Measurements from ENCODE around the gene ZC3H4.
"Not testable (repeated sequence)": the region's sequence is repeated elsewhere in the genome, so short reads cannot be mapped to it uniquely, and the experiment has no call there.

The ZC3H4 gene

DNA sequence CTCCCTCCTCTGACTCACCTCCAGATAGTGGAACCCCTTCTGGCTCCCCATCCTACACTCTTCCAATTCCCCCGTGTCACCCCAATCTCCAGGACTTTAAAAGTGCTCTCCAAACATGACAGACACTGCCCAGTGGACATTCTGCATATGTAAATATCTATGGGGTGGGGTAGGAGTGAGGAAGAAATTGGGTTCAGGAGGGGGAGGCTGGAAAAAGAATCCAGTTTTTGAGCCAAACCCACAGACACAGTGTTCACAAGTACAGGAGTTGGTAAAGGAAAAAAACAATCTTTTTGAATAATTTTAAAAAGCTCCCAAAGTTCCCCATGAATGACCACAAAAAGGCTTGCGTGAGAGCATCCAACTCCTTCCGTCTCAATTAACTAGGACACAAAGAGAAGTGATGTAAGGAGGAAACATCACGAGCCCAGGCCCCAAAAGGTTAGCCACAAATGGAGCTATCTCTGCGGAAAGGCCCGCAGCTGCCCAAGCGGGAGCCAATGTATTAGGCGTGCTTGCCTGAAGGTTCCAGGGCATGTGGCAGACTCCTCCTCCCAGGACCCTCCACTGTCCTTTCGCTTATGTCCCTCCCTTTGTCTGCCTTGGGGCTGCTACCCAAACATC is 18.0 kb downstream of the ZC3H4 start:
- TF ChIP-seq GATA1 (IDR thresholded peaks at IDR 0.05; ENCODE audit: low read depth, low read length) = no peak
- no peak for TF ChIP-seq POLR2A (IDR thresholded peaks at IDR 0.05; ENCODE audit: low read length)

DNA sequence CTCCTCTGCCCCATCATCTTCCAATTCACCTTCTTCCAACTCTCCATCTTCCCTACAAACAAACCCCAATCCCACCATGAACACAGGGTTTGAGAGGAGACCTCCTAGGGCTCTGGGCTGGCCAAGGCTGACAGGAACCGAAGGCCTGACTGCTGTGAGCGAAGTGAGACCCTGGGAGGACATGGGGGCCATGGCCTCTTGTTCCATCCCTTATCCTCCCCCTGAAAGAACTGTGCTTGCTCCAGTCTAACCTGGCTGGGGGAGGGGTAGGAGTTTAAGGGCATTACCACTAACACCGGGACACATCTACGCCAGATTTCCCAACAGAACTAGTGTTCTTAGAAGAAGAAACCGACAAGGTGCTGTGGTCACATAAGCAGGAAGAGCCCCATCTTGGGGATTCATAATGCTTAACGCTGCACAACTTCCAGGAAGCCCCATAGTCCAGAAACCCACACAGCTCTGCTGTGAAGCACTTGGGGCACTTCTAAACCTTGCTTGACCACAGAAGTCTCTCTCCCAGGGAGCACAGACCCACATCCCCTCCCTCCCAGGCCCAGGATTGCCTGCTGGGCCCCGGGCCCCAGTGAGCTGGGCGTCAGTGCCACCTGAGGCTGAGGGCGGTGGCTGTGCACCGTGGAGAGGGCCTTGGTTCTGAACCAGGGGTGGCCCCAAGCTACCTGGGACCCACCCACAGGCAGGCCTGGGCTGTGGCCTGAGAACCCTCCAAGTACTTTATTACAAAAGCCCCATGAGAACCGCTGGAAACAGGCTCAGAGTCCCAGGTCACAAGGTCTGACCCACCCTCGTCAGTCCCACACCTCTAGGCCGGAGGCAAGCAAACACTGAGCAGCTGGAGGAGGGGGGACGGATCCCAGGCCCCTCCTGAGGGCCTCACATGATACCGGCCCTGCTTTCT is 18.8 kb downstream of the ZC3H4 start:
- DNase-seq = no peak
- TF ChIP-seq GATA1 (IDR thresholded peaks at IDR 0.05; ENCODE audit: low read depth, low read length) = no peak
- no peak for TF ChIP-seq POLR2A (IDR thresholded peaks at IDR 0.05; ENCODE audit: low read length)

More for the DNA sequence above, 18.0 kb downstream of the ZC3H4 start:
- no peak for DNase-seq

DNA sequence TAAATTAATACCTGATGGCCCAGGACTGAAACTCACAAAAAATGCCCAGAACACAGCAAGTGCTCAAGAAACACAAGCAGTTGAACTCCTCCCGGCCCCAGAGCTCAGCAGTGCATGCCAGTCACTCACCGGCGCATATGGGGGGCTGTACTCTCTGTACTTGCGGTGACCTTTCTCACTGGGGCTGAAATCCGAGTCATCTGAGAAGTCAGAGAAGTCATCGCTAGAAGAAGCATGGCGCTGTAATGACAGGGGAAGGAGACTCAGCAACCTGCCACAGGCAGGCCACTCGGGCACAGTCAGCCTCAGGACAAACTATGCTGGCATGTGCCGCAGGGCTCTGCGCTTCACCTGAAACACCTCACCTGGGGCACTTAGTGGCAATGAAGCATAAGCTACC is 19.7 kb downstream of the ZC3H4 start:
- no peak for DNase-seq
- no peak for TF ChIP-seq POLR2A (IDR thresholded peaks at IDR 0.05; ENCODE audit: low read length)
- no peak for TF ChIP-seq GATA1 (IDR thresholded peaks at IDR 0.05; ENCODE audit: low read depth, low read length)

DNA sequence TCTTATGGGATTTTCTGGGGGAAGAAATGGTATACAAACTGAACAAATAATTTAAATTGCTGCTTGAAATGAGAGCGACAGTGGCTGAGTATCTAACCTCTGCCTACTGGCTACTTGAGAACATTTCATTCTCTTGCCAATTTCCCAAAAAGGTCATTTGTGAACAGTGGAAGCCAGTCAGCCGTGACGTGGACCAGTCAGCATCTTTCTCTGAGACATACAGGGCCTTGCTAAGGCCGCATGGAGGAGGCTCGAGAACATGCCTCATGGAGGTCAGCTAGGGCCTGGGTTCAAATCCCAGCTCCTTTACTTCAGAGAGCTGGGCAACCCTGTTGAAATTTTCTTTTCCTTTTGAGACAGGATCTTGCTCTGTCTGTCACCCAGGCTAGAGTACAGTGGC is 20.3 kb downstream of the ZC3H4 start:
- DNase-seq = no peak

DNA sequence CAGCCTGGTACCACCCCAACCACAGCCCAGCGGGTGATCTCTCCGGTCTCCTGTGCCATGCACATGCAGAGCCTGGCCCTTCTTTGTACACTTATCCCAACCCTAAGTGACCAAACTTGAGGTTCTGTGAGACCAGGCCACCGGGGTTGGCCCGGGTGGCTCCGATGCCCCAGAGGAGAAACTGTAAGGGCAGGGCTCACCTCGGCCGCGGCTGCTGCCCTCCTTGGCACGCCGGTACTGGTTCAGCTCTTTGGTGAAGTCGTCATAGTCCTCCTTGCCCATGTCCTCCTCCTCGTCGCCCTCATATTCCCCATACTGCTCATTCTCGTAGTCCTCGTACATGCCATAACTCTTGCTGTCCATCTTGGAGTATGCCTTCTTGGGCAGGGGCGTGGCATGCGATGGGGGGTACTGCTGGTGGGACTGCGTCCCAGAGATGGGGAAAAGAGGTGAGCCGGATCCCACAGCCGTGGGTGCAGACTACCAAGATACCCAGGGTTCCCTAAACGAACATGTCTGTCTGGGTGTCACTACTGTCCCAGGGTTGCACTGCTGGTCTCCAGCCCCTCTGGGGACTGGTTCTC is 23.7 kb downstream of the ZC3H4 start:
- TF ChIP-seq POLR2A (IDR thresholded peaks at IDR 0.05; ENCODE audit: low read length) (no peak), GATA1 (IDR thresholded peaks at IDR 0.05; ENCODE audit: low read depth, low read length) (no peak)
- DNase-seq = no peak

More for the DNA sequence above, 20.3 kb downstream of the ZC3H4 start:
- no peak for TF ChIP-seq POLR2A (IDR thresholded peaks at IDR 0.05; ENCODE audit: low read length)
- TF ChIP-seq GATA1 (IDR thresholded peaks at IDR 0.05; ENCODE audit: low read depth, low read length) = no peak

DNA sequence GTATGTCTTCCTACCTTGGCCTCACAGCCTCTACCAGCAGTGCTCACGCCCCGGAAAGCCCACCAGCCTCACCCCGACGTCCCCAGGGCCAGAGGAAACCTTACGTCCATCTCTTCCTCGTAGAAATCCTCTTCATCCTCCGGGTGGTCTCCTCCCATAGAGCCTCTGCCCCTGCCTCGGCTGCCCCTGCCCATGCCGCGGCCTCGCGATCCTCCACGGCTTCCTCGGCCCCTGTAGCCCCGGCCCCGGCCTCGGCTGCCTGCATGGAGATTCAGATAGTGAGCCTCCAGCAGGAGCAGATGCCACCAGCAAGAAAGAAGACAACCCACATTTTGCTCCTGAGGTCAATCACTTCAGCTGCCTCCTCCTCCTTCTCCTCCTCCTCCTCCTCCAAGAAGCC is 27.3 kb downstream of the ZC3H4 start:
- no peak for TF ChIP-seq POLR2A (IDR thresholded peaks at IDR 0.05; ENCODE audit: low read length)
- TF ChIP-seq GATA1 (IDR thresholded peaks at IDR 0.05; ENCODE audit: low read depth, low read length) = no peak
- no peak for DNase-seq

DNA sequence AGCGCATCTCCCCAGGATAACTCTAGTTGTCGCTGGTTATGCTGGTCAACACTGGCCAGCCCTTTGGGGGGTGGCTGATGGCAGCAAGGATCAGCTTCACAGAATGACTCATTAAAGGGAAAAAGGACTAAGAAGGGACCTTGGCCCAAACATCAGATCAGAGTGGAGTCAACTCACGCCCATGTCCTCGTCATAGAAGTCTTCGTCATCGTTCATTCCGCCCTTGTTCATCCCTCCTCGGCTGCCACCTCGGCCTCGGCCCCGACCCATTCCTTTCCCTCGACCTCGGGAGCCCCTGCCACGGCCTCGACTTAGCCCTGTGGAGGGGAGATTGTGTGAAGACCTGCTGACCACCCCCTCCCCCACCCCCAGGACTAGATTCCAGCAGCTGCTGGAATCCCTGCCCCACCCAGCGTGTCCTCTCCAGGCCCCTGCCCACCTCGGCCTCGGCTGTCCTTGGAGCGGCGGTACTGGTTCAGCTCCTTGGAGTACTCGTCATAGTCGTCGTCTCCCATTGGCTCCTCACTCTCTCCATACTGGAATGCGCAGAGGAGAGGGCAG is 28.6 kb downstream of the ZC3H4 start:
- DNase-seq = no peak
- TF ChIP-seq GATA1 (IDR thresholded peaks at IDR 0.05; ENCODE audit: low read depth, low read length) (no peak), POLR2A (IDR thresholded peaks at IDR 0.05; ENCODE audit: low read length) (no peak)

DNA sequence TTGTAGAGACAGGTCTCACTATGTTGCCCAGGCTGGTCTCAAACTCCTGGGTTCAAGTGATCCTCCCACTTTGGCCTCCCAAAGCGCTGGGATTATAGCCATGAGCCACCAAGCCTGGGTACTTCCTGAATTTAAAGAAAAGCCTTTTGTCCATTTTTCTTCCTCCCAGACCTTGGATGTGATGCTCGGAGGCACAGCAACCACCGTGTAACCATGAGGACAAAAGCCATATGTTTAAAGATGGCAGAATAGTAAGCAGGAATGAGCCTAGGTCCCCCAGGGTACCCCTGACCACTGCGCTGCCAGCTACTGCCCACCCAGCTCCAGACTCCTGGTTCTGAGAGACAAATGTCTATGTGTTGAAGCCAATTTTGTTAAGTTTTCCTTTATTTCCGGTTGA is 31.1 kb downstream of the ZC3H4 start:
- TF ChIP-seq POLR2A (IDR thresholded peaks at IDR 0.05; ENCODE audit: low read length) (no peak), GATA1 (IDR thresholded peaks at IDR 0.05; ENCODE audit: low read depth, low read length) (no peak)
- no peak for DNase-seq

DNA sequence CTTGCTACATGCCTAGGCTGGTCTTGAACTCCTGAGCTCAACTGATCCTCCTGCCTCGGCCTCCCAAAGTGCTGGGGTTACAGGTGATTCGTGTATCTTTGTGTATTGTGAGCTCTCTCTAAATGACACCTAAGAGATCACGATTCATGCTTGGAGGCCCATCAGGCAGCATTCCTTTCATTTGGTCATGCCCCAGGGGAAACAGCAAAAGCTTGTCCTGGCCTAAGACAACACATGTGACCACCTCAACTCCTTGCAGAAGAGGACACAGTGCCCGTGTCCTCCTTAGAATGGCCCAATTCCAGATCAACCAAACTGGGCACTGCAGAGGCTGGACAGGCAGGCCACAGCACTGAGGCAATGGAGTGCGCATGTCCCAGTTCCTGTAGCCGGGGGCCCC is 32.5 kb downstream of the ZC3H4 start:
- no peak for DNase-seq
- TF ChIP-seq POLR2A (IDR thresholded peaks at IDR 0.05; ENCODE audit: low read length) (no peak), GATA1 (IDR thresholded peaks at IDR 0.05; ENCODE audit: low read depth, low read length) (no peak)

DNA sequence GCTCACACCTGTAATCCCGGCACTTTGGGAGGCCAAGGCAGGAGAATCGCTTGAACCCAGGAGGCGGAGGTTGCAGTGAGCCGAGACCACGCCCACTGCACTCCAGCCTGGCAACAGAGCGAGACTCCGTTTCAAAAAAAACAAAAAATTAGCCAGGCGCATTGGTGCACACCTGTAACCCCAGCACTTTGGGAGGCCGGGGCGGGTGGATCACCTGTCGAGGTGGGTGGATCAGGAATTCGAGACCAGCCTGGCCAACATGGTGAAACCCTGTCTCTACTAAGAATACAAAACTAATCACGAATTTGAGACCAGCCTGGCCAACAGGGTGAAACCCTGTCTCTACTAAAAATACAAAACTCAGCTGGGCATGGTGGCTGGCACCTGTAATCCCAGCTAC is 35.2 kb downstream of the ZC3H4 start:
- DNase-seq = not testable (repeated sequence)

DNA sequence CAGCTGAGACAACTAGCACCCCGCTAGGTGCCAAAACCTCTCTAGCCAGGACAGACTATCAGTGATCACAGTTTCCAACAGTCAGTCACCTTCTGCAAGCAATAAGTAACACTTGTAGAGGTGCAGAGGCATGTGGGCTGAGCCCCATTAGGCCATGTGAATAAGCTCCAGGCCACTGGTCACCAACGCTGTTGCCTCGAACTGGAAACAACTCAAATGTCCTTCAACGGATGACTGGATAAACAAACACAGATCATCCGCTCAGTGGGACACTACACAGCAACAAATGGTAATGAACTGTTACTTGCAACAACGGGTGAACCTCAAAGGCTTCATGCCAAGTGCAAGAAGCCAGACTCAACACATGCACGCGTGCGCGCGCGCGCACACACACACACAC is 37.6 kb downstream of the ZC3H4 start:
- TF ChIP-seq GATA1 (IDR thresholded peaks at IDR 0.05; ENCODE audit: low read depth, low read length) (no peak), POLR2A (IDR thresholded peaks at IDR 0.05; ENCODE audit: low read length) (no peak)
- DNase-seq = no peak

DNA sequence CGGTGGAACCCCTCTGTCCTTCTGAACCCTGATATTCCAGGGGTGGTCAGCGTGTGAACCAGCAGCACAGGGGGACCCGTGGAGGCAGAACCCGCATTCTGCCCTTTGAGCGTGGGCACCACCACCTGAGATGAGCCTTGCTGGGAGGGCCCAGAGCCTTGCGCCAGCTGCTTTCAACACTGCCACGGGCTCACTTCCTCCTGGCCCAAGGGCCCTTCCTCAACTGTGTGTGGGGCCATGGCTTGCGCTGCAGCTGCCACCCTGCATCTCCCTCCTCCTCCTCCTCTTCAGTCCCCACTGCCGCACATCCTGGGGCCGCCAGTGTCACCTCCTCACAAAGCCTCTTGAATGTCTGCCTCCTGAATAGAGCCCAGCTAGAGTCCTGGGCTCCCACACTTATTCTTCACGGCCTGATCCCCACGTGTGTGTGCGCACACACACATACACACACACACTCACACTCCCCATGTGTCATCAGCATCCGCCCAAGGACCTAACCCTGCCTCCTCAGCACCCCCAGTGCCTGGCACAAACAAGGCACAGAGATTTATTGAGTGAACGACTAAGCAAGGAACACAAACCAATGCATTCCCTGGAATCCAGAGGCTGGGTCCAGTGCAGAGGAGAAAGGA is 38.3 kb downstream of the ZC3H4 start:
- no peak for TF ChIP-seq GATA1 (IDR thresholded peaks at IDR 0.05; ENCODE audit: low read depth, low read length)
- TF ChIP-seq POLR2A (IDR thresholded peaks at IDR 0.05; ENCODE audit: low read length) = no peak
- no peak for DNase-seq

DNA sequence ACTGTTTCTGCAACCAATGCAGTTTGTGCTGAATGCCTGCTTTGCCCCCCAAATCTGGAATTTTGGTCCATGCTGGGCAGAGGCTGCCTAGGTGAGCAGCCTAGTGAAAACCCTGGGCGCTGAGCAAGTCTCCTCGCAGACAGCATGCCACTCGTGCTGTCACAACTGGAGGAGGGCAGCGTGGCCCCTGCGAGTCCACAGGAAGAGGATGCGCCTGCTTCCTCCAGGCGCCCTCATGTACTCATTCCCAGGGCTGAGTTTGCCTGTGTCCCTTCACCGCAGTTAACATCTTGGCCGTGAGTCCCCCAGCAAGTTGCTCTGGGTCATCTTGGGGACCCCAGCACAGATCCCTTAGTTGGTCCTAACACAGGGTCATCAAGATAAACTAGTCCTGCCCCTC is 39.0 kb downstream of the ZC3H4 start:
- TF ChIP-seq POLR2A (IDR thresholded peaks at IDR 0.05; ENCODE audit: low read length) (no peak), GATA1 (IDR thresholded peaks at IDR 0.05; ENCODE audit: low read depth, low read length) (no peak)
- no peak for DNase-seq

DNA sequence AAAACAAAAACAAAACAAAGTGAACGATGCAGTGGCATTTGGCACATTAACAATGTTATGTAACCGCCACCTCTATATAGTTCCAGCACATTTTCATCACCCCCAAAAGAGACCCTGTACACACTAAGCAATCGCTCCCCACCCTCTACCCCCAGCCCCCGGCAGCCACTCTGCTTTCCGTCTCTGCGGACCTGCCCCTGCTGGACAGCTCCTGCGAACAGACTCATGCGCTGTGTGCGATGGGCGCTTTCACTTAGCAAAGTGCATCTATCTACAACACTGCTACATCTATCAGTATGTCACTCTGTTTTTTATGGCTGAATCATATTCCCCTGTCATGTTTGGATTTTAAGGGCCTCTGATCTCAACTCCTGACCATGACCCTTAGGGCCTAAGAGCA is 40.0 kb downstream of the ZC3H4 start:
- TF ChIP-seq POLR2A (IDR thresholded peaks at IDR 0.05; ENCODE audit: low read length) = no peak
- TF ChIP-seq GATA1 (IDR thresholded peaks at IDR 0.05; ENCODE audit: low read depth, low read length) = no peak

More for the DNA sequence above, 40.0 kb downstream of the ZC3H4 start:
- no peak for DNase-seq

Measured in erythroblast (primary cell).